ENCODE measurements around the gene LDLRAD2.

Gene LDLRAD2

DNA sequence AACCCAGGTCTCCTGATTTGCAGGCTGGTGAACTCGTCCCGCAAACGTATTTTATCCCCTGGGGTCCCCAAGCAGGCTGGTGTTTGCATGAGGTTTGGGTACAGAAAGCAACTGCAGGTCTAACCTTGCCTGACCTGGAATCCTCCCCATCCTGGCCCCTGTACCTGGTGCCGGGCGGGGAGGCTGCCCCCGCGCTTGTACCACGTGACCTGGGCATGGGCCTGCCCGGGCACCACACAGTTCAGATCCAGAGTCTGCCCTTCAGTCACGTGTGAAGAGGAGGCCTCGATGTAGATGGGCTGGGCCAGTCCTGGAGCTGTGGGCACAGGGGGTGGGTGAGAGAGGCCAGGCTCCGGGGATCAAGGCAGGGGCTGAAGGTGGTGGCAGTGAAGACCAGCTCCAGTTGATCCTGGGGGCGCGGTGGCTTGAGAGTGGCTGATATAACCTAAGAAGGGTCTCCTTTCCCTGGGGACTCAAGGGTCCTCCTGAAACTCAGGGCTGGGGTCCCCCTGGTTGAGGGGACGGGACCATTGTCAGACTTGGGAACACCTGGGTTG is 30.6 kb downstream of the LDLRAD2 start:
- no peak for DNase-seq (ENCODE audit: low spot score)

DNA sequence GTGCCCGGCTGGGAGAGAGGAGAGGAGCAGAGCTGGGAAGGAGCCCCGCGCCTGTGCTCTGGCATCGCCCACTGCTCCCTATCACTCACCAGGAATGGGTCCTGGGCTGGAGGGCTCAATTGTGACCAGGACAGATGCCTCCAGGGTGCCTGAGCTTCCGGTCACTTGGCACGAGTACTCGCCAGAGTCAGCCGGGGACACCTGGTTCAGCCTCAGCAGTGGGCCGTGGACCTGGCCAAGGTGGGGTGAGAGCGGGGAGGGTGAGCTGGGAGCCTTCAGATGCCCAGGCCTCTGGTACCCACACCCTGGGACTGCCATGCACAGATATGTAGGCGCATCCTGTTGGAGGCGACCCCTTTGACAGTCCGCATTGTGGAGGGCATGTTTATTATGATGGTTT is 31.1 kb downstream of the LDLRAD2 start:
- no peak for DNase-seq (ENCODE audit: low spot score)

DNA sequence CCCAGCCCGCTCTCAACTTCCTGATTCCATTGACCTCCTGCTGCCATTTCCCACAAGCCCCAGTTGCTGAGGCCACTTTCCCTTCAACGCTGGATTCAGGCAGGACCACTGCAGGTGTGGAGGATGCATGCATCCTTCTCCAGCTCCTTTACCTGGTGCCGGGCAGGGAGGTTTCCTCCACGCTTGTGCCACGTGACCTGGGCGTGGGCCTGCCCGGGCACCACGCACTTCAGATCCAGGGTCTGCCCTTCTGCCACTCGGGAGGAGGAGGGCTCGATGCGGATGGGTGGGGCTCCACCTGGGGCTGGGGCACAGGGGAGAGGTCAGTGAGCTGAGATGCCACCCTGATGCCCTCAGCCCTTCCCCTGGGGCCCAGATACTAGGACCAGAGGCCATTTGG is 31.9 kb downstream of the LDLRAD2 start:
- no peak for DNase-seq (ENCODE audit: low spot score)

DNA sequence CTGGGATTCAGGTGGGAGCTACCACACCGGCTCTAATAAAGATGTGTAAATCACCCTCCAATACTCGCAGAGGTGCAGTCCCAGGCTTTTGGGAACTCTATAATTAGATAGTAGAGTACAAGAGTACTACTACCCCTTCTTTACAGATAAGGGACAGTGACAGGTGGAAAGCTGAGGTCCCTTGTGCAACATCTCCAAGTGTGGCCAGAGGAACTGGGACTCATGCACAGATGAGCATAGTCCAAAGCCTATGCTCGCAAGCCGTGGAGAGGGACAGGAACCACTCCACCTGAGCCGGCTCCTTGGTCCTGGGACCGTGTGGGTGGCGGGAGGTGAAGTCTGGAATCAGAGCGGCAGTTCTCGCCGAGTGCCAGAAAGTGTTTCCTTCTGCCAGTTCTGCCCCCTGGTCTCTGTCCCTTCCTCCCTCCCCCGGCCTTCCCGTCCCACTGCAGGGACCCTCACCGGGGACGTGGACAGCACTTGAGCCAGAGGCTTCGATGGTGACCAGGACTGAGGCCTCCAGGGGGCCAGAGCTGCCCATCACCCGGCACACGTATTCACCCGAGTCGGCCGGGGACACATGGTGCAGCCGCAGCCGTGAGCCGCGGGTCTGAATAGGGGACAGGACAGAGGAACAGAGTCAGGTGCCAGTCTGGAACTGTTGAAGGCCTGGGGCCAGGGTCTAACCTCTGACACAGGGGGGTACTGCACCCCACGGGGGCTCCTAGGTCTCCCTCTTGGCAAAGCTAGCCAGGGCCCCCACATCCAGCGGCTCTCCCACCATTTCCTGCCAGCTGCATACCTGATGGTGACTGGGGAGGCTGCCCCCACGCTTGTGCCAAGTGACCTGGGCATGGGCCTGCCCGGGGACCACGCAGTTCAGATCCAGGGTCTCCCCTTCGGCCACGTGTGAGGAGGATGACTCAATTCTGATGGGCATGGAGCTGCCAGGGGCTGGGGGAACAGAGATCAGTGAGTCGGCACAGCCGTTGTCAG is 33.9 kb downstream of the LDLRAD2 start:
- DNase-seq (ENCODE audit: low spot score): no peak

DNA sequence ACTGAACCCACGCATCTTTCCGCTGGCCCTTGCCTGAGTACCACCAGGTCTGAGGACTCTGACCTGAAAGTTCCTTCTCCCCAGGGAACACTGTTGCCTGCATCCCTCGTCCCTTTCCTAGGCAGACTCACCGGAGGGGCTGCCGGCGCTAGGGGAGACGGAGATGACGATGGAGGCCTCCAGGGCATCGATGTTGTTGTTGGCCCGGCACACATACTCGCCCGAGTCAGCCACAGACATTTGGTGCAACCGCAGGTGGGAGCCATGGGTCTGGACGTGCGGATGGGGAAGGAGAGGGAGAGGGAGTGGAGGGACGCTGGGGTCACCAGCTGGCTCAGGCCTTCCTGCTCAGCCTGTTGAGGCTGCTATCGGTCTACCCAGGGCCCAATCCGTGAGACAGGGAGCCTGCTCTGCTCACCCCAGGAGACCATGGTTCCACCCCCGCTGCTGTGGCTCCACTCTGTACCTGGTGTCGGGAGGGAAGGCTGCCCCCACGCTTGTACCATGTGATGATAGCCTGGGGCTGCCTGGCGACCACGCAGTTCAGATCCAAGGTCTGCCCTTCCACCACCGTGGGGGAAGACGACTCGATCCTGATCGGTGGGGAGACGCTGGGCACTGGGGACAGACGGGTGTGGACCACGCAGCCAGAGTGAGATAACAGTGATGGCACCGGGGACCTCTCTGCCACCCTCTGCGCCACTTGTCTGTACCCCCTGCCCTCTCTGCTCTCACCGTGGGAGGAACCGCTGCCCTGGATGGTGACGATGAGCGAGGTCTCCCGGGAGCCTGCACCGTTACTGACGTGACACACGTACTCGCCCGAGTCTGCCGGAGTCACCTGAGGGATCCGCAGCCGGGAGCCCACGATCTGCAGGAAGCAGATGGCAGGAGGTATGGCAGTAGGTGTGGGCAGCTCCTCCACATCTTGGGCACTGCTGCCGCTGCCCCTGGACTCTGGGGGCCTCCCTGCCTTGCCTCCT is 35.4 kb downstream of the LDLRAD2 start:
- no peak for DNase-seq (ENCODE audit: low spot score)

DNA sequence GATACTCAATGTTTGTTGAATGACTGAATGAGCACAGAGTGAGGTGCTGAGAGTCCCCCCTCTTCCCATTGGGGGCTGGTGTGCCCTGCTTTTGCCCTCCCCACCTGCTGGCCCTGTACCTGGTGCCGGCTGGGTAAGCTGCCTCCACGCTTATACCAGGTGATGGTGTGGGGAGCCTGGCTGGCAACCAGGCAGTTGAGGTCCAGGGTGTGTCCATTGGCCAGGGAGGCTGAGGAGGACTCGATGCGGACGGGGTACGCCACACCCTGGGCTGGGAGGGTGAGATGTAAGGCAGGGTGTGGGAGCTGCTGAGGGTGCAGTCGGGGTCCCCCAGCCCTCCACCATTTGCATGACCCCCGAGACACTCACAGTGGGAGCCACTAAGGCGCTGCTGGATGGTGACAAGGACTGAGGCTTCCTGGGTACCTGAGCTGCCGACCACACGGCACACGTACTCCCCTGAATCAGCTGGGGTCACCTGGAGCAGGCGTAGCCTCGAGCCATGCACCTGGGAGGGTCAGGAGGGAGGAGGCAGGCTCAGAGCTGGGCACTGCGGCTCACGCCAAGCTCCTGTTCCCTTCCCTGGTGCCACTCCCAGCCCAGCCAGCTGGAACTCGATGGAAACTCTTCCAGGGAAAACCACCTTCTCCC is 36.6 kb downstream of the LDLRAD2 start:
- no peak for DNase-seq (ENCODE audit: low spot score)

DNA sequence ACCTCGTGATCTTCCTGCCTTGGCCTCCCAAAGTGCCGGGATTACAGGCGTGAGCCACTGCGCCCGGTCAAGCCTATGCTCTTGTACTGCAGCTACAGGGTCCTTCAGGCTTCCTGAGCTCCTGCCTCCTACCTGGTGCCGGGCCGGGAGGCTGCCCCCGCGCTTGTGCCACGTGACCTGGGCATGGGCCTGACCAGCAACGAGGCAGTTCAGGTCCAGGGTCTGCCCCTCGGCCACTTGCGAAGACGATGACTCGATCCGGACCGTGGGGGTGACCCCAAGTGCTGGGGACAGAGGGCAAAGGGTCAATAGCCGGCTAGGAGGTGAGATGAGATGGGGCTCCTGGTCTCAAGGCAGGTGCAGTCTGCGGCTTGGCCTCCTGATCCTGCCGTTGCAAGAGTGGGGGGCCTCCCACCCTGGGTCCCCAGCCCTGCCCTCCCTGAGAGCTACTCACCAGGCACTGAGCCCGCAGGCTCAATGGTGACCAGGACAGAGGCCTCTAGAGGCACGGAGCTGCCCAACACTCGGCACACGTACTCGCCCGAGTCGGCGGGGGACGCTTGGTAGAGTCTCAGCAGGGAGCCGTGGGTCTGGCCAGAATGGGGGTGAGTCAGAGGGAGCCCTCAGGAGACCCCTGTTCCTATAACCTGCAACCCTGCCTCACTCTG is 38.0 kb downstream of the LDLRAD2 start:
- DNase-seq (ENCODE audit: low spot score): no peak

DNA sequence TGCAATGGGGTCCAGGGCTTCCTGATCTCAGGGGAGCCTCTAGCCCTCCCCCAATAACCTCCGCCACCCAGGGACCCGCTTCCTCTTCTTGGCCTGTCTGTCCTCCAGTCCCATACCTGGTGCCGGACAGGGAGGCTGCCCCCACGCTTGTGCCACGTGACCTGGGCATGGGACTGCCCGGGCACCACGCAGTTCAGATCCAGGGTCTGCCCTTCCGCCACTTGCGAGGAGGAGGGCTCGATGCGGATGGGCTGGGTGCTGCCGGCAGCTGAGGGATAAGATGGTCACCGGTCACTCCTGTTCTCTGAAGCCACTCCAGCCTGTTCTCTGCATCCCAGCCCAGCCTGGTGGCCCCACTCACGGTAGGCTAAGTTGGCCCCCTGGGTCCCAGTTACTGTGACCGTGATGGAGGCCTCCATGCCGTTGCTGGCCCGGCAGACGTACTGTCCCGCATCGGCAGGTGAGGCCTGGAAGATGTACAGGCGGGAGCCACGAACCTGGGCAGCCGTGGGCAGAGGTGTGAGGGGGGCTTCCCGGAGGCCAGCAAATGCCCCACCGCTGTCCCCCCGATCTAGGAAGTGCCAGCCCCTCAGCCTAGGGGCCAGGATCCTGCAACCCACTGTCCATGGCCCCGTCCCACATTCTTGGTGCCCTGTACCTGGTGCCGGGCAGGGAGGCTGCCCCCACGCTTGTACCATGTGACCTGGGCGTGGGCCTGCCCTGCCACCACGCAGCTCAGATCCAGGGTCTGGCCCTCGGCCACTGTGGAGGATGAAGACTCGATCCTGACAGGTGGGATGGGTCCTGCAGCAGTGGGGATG is 39.6 kb downstream of the LDLRAD2 start:
- DNase-seq (ENCODE audit: low spot score): no peak

DNA sequence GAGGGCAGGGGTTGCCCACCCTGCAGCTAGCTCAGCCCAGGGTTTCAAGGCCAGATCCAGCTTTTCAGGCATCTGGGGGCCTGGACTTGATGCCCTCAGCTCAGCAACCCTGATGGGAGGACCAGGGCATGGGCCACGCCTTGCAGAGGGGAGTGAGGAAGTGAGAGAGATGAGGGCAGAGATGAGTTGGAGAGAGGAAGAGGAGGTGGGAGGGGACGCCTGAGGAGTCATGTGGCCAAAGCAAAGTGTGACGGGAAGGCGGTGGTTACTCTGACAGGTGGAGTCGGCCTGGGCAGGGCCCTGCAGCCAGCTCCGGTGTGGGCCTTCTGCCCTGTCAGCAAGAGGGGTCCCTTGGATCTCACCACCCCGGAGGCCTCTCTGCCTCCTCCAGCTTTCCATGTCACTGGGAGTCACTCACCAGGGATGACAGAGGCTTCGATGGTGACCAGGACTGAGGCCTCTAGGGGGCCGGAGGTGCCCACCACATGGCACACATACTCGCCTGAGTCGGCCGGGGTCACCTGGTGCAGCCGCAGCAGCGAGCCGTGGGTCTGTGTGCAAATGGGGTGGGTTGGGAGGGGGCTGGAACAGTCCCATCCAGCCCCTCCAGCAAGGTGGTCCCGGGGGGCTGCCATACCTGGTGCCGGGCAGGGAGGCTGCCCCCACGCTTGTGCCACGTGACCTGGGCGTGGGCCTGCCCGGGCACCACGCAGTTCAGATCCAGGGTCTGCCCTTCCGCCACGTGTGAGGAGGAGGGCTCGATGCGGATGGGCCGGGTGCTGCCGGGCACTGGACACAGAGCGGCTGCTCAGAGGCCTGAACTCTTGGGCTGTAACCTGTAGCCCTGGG is 40.4 kb downstream of the LDLRAD2 start:
- no peak for DNase-seq (ENCODE audit: low spot score)

DNA sequence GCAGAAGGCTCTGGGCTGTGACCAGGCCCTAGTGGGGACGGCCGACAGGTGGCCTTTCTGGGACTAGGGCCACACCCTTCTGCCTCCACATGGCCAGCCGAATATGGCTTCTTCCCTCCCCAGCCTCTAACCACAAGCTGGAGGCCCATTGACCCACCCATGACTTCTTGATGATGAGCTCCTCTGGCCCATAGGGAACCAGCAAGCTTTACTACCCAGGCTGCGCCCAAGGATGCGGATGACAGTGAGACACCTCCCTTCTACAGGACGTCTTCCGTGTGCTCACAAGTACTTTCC is 41.0 kb downstream of the LDLRAD2 start:
- DNase-seq (ENCODE audit: low spot score): no peak

DNA sequence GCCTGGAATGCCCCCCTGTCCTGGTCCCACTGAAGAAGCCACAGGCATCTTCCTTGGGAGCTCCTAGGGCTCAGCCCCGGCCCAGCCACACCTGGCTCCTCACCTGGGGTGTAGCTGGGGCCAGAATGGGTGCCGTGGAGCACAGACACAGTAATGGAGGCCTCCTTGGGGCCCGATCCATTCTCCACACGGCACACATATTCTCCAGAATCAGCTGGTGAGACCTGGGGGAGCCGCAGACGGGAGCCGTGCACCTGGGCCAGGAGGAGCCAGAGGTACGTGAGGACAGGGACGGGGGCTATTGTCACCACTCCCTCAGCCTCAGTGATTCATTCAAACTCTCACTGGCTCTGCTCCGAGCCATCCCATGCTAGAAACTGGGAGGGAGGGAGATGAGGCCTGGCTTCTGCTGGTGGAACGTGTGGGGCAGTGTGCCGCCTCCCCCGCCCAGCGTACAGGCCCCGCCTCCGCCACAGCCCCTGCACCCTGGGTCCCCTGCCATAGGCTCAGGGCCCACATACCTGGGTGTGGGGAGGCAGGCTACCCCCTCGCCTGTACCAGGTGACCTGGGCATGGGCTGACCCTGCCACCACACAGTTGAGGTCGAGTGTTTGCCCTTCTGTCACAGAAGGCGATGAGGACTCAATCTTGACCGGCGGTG is 42.2 kb downstream of the LDLRAD2 start:
- no peak for DNase-seq (ENCODE audit: low spot score)

DNA sequence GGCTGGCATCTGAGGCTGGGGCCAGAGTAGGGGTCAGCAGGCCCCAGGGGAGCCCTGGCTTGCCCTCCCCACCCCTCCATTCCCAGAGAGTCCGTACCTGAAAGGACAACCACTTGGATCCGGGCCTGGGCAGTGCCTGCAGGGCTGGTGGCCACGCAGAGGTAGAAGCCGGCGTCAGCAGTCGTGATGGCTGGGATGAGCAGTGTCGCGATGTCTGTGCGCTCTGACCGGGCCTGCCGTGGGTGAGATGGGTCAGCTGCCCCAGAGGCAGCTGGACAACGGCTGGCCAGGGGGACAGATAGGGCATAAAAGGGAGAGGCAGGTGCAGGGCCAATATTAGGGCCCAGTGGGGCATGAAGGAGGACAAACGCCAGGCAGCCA is 42.7 kb downstream of the LDLRAD2 start:
- DNase-seq (ENCODE audit: low spot score): no peak

DNA sequence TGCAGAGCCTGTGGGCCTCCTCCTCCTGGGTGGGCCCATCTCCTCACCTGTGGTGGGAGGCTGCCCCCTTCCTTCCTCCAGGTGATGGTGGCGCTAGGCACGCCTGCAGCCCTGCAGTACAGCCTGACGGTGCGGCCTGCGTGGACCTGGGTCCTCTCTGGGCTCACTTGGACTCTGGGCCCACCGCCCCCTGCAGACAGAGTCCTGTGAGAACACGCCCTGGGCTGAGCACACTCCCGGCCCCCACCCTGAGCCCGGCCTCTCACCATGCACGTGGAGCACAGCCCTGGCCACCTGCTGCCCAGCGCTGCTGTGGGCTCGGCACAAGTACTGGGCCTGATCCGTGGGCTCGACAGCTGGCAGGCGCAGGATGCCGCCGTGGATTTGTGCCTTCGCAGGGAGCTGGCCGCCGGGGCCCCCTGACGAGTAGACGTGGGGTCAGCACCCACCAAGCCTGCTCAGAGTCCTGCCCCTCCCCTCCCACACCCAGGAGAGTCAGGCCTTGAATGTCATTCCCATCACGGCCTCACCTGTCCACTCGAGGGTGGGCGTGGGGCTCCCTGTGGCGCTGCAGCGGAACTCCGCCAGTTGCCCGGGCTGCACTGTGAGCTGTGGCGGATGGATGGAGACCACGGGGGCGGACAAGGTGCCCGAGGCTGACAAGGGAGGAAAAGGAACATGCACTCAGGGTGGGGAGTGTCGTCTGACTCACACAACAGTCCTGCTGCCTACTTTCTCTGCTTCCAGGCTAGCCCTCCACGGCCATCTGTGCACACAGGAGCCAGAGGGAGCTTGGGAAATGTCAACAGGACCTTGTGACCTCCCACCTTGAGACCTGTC is 43.4 kb downstream of the LDLRAD2 start:
- DNase-seq (ENCODE audit: low spot score): no peak

DNA sequence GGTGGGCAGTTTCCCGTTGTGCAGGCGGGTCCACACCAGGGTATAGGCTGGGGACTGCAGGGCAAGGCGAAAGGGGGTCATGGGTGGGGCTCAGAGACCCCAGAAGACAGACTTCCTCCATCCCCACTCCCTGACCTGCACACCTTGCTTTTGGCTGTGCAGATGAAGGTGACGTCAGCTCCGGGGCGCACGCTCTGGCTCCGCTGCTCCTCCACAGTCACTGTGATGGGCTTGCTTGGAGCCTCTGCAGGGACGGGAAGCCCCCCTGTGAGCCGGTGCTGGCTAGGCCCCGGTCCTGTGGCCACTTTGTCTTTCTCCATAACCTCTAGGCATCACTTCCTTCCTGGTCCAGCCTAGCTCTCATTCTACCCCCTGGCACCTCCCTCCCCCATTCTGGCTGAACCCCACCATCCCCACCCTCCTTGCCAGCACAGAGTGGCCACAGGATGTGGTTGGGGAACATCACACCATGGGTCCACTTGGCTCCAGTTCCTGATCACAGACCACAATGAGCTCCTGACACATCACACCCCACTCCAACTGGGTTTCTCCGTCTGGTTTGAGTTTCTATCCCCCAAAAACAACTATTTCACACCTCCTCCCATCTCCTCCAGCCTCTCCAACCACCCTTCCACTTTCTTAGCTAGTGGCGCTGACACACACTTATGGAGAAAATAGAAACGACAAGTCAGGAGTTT is 45.2 kb downstream of the LDLRAD2 start:
- DNase-seq (ENCODE audit: low spot score): no peak

DNA sequence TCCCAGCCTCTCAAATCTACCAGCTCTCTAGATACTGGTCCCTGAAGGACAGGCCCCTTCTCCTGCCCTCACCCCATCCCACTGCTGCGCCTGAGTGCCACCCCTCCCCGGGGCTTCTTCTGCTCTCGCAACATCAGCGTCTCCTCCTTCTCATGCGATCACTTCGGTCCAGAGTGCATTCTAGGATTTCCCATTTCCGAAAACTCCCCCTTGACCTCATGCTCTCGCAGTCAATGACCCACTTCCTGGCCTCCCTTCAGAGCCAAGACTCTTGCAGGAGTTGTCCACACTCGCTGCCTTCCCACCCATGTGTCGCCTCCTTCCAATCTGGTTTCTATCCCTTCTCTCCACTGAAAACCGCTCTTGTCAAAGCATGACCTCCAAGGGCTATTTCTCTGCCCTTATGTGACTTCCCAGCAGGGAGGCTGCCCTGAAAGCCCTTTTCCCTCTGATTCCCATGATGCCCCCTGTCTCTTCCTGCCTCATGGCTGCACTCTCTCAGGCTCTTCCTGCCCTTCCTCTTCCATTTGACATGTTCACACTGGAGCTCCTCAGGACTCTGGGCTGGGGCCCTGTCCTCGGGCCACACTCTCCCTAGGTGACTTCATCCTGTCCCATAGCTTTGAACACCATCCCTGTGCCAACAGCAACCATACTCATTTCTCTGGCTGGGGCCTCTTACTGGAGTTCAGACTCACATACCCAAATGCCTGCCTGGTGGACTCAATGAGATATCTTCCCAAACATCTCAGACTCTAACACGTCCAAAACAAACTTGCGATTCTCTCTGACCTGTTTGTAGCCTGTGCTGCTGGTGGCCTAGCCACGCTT is 46.0 kb downstream of the LDLRAD2 start:
- no peak for DNase-seq (ENCODE audit: low spot score)

DNA sequence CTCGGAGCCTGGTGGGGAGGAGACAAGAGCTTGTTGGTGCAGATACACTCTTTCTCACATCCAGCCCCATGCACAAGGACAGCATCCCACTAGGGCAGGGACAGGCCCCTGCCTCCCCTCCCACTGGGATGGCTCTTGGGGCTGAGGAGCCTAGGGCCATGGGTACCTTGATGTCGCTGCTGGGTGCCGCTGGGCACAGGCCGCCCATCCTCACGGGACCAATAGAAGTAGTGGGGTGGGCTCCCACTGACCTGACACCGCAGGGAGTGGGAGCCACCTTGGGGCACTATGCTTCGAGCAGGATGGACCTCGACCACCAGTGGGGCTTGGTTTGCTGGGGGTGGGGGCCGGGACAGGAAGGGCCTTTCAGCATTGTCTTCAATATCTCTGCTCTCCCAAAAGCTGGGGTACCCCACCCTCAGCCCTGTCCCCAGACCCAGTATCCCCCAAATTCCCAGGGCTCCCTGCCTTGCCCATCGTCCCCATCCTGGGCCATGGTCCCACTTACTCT is 47.7 kb downstream of the LDLRAD2 start:
- no peak for DNase-seq (ENCODE audit: low spot score)
